Mesodermal cell (in vitro differentiated cells): ENCODE data around the gene ERCC6.

Source experiments
- H3K27ac ChIP-seq: 2 replicates; pipeline ENCODE4 v1.7.0; 2013; ENCODE audit warnings: mild to moderate bottlenecking, low read depth, low read length, moderate library complexity; ENCODE audit not compliant: severe bottlenecking
- H3K36me3 ChIP-seq: 2 replicates; pipeline ENCODE4 v1.7.1; 2013; ENCODE audit warnings: mild to moderate bottlenecking, low read length, moderate library complexity; ENCODE audit not compliant: control insufficient read depth, insufficient read depth
- H3K4me1 ChIP-seq: one replicate; pipeline ENCODE4 v1.7.1; 2013; ENCODE audit warnings: mild to moderate bottlenecking, low read length; ENCODE audit not compliant: insufficient read depth, control insufficient read depth, poor library complexity, severe bottlenecking
- H3K4me3 ChIP-seq: 2 replicates; pipeline ENCODE4 v1.7.0; 2013; ENCODE audit warnings: low read length, control low read depth, mild to moderate bottlenecking; ENCODE audit not compliant: insufficient read depth, poor library complexity, severe bottlenecking; ENCODE audit errors: extremely low read depth
- H3K9me3 ChIP-seq: 2 replicates; pipeline ENCODE4 v1.7.1; 2013; ENCODE audit warnings: mild to moderate bottlenecking, low read length, moderate library complexity; ENCODE audit not compliant: control insufficient read depth
- WGBS, 2 experiments: methylation state at CpG; one replicate each; pipeline ENCODE4 v1.1.5; 2013; ENCODE audit warnings: missing lambda C conversion rate in 2 of 2; ENCODE audit not compliant: insufficient coverage in 2 of 2; 5-methylcytosine and 5-hydroxymethylcytosine counted together

Gene ERCC6

DNA sequence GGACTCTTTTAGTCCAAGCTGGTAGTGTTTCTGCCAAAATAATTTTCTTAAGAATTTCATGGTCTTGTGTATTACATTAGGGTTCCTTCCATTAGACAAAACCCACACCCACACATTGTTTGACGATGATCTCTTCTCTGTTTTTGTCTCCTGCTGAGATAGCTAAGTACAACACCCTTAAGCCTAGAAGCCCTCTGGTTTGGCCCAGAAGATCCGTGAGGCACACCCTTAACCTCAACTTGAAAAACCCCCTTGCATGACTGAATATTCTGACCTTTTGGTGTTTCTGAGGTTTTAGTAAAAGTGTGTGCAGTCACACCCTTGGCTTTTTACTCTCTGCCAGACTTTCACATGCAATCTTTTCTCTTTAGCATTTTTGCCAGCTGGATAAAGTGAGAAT, 29.3 kb upstream of the ERCC6 start:
- Histone ChIP-seq H3K4me1 (no peaks in the 10 kb centered on the region), H3K36me3 (no peaks in the 10 kb centered on the region), H3K9me3 (peaks cover 7% of the 10 kb centered on the region), H3K27ac (no peak overlapping the region), H3K4me3 (no peak overlapping the region)
- 83 to 86% methylated on average over 1 of the region's 2 CpGs for WGBS, 2 experiments

DNA sequence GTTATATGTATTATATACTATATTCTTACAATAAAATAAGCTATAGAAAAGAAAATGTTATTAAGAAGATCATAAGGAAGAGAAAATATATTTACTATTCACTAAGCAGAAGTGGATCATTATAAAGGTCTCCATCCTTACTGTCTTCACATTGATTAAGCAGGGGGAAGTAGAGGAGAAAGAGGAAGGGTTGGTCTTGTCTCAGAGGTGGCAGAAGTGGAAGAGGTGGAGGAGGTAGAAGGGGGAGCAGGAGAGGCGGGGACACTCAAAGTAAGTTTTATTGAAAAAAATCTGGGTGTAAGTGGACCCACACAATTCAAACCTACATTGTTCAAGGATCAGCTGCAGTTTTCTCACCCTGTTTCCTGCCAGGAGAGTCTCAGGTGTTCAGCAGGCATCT, 28.9 kb upstream of the ERCC6 start:
- WGBS, 2 experiments = 100% methylated on average over 1 of the region's 1 CpG; no CpG with 5 or more reads in 1 of the 2 experiments
- no peaks in the 10 kb centered on the region for H3K36me3 ChIP-seq
- no peak overlapping the region for H3K4me3 ChIP-seq
- H3K4me1 ChIP-seq = peaks cover 2% of the 10 kb centered on the region
- no peak overlapping the region for H3K27ac ChIP-seq
- H3K9me3 ChIP-seq = peaks cover 7% of the 10 kb centered on the region

DNA sequence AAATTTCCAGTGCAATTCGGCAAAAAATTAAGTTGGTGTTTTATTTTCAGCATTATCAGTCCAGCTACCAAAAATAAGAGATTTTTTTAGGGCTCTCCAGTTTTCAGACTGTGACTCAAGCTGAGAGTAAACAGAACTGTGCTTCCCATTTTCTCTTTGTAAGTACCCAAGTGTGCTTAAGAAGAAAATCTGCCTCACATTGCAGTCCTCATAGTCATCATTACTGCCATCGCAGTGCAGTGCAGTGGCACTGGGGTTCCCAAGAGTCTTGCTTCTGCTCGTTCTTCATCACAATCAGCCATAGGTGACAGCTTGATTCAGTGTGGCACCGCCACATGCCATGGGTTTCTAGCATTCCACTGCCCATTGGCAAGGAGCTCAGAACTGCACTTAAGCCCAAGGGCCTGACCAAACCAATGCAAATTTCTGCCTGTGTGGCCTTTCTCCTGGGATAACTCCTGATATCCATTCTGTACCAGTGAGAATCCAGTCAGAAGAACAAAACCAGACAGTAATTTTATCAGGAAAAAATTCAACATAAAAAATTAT, 25.6 kb upstream of the ERCC6 start:
- Histone ChIP-seq H3K9me3 (peaks cover 5% of the 10 kb centered on the region), H3K36me3 (no peaks in the 10 kb centered on the region), H3K27ac (no peak overlapping the region), H3K4me1 (peaks cover 27% of the 10 kb centered on the region), H3K4me3 (no peak overlapping the region)
- WGBS, 2 experiments = 88 to 95% methylated on average over 3 of the region's 4 CpGs

DNA sequence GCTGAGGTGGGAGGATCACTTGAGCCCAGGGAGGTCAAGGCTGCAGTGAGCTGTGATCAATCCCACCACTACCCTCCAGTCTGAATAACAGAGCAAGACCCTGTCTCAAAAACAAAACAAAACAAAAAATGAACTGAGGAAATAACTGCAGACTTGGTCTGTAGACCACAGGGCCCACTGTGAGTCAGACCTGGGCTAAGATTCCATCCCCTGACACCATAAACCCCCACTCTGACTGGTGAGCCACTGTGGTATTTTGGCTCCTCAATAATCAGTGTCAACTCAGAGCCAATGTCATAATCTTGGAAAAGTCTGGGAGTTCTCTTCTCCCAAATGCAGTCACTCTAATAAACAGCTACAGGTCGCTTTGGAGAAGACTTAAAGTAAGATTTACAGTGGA, 24.0 kb upstream of the ERCC6 start:
- H3K27ac ChIP-seq = no peak overlapping the region

DNA sequence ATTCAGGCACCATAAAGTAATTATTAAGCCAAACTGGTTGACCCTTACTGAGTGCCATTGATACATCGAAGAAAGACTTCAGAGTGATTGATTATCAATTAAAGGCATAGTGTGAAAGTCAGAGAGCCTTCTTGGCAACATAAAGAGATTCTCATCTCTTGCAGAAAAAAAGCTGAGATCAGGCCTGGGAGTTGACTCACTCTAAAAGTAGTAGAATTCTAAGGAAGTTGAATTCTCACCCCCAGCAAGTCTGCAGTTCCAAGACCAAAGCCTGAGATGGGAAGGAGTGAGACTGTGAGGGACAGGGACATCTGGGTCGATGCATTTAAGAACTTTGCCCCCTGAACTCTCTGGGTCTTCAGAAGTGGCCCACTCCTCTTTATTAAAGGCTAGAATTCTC, 21.6 kb upstream of the ERCC6 start:
- peaks cover 4% of the 10 kb centered on the region for H3K9me3 ChIP-seq
- peaks cover 30% of the 10 kb centered on the region for H3K4me1 ChIP-seq
- H3K4me3 ChIP-seq = no peak overlapping the region
- no peak overlapping the region for H3K27ac ChIP-seq
- no peaks in the 10 kb centered on the region for H3K36me3 ChIP-seq
- WGBS, 2 experiments = 67 to 90% methylated on average over 2 of the region's 2 CpGs

More for the DNA sequence above, 24.0 kb upstream of the ERCC6 start:
- H3K36me3 ChIP-seq = no peaks in the 10 kb centered on the region
- no peak overlapping the region for H3K4me3 ChIP-seq
- peaks cover 30% of the 10 kb centered on the region for H3K4me1 ChIP-seq
- WGBS, 2 experiments = 83% methylated on average over 1 of the region's 1 CpG; no CpG with 5 or more reads in 1 of the 2 experiments
- H3K9me3 ChIP-seq = no peaks in the 10 kb centered on the region

DNA sequence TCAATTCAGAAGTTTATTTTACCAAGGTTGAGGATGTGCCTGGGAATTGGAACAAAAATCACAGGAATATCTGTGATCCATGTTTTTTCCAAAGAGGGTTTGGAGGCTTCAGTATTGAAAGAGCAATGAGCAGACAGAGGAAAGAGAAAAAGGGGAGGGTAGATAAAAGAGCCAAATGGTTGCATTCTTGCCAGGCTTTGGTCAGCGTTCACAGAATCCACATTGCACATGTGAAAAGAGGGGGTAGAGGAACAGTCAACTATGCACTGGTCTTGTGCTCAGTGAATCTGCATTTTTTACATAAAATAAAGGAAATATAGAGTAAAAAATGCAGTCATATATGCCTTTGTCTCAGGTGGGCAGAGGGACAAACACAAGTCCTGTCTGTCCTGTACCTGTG, 20.6 kb upstream of the ERCC6 start:
- Histone ChIP-seq H3K9me3 (peaks cover 5% of the 10 kb centered on the region), H3K27ac (no peak overlapping the region), H3K4me3 (no peak overlapping the region), H3K36me3 (no peaks in the 10 kb centered on the region), H3K4me1 (peaks cover 30% of the 10 kb centered on the region)
- WGBS, 2 experiments = 67% methylated on average over 1 of the region's 1 CpG; no CpG with 5 or more reads in 1 of the 2 experiments

DNA sequence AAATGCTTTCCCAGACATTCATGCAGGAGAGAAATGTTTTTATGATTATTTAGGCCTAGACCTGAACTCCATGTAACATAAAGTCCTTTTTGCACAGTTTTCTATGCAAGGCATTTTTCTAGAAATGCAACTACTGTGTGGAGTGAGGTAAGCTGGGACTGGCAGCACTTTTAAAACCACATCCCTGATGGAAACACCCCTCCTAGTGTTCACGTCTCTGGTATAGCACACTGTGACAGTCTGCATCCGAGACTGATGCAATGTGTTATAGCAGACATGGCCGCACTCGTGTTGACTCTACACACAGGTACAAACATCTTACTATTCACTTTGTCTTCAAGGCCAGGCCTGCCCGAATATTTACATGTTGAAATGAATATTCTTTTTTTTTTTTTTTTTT, 19.3 kb upstream of the ERCC6 start:
- Histone ChIP-seq H3K4me1 (peaks cover 30% of the 10 kb centered on the region), H3K27ac (no peak overlapping the region), H3K4me3 (no peak overlapping the region), H3K9me3 (peaks cover 10% of the 10 kb centered on the region), H3K36me3 (no peaks in the 10 kb centered on the region)
- WGBS, 2 experiments = 60% methylated on average over 2 of the region's 5 CpGs; no CpG with 5 or more reads in 1 of the 2 experiments

DNA sequence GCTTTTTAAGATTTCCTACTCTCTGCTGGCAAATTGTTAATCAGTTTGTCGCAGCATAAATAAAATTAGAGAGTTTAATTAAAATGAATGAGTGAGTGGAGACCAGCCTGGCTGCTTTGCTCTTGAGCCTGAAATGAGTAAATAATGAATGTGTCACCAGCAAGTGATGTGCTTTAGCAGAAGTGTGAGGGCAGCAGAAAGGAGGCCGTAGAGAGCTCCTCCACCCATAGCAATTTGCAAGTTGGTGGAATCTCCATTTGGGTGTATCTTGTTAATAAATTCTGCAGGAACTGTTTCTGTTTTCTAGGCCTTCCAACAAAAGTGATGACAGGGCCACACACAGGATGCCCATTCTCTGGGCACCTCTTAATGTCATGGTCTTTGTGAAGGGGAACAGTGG, 18.8 kb upstream of the ERCC6 start:
- Histone ChIP-seq H3K4me3 (no peak overlapping the region), H3K36me3 (no peaks in the 10 kb centered on the region), H3K9me3 (peaks cover 11% of the 10 kb centered on the region), H3K27ac (no peak overlapping the region), H3K4me1 (peaks cover 27% of the 10 kb centered on the region)
- WGBS, 2 experiments = 91% methylated on average over 1 of the region's 2 CpGs

DNA sequence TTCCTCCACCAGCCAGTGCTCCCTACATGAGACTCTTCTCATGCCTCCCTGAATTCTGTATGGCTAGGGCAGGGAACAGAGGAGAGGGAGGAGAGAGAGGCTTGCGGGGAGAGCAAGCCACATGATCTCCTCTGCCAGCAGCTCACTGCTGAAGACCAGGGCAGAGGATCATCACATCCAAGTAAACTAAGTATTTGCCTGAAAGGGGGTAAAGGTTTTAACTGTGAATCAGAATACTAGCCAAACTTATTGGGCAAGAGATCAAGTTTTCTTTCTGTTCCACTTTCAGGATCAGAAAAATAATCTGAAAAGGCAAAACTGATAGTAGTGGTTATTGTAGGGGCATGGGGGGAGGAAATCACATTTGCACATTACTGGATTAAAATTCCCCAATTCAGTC, 17.8 kb upstream of the ERCC6 start:
- H3K4me3 ChIP-seq = no peak overlapping the region

DNA sequence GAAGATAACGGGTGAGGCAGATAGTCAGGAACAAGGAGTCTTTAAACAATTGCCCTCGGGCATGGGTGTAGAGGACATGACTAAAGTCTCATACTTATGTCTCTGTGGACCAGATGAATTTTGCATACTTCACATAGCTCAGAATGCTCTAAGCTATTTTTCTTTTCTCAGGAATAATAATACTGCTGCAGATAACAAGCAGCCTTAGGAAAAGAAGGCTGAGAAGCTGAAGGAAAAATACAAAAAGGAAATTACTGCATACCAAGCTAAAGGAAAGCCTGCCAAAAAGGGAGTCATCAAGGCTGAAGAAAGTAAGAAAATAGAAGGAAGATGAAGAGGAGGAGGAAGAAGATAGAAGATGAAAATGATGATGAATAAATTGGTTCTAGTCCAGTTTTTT, 13.4 kb upstream of the ERCC6 start:
- H3K36me3 ChIP-seq = no peaks in the 10 kb centered on the region
- H3K4me3 ChIP-seq = no peak overlapping the region
- peaks cover 11% of the 10 kb centered on the region for H3K9me3 ChIP-seq
- 94% methylated on average over 2 of the region's 2 CpGs; no CpG with 5 or more reads in 1 of the 2 experiments for WGBS, 2 experiments
- no peak overlapping the region for H3K27ac ChIP-seq
- H3K4me1 ChIP-seq = peaks cover 3% of the 10 kb centered on the region

More for the DNA sequence above, 17.8 kb upstream of the ERCC6 start:
- Histone ChIP-seq H3K27ac (no peak overlapping the region), H3K36me3 (no peaks in the 10 kb centered on the region), H3K9me3 (peaks cover 11% of the 10 kb centered on the region), H3K4me1 (peaks cover 17% of the 10 kb centered on the region)
- 67% methylated on average over 1 of the region's 1 CpG; no CpG with 5 or more reads in 1 of the 2 experiments for WGBS, 2 experiments

DNA sequence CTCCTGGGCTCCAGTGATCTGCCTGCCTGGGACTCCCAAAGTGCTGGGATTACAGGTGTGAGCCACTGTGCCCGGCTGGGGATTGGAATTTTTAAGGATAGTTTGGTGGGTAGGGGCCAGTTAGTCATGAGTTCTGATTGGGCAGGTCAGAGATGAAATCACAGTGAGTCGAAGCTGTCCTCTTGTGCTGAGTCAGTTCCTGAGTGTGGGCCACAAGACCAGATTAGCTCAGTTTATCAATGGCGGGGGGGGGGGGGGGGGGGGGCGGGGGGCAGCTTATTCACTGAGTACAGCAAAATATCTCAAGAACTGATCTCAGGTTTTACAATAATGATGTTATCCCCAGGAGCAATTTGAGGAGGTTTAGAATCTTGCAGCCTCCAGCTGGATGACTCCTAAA, 11.6 kb upstream of the ERCC6 start:
- no peaks in the 10 kb centered on the region for H3K36me3 ChIP-seq
- H3K4me3 ChIP-seq = no peak overlapping the region
- H3K4me1 ChIP-seq = peaks cover 3% of the 10 kb centered on the region
- peaks cover 7% of the 10 kb centered on the region for H3K9me3 ChIP-seq
- H3K27ac ChIP-seq = no peak overlapping the region
- WGBS, 2 experiments = no CpG with 5 or more reads among the region's 4 CpGs
